Measurements from ENCODE around the gene SLU7.

Gene SLU7

DNA sequence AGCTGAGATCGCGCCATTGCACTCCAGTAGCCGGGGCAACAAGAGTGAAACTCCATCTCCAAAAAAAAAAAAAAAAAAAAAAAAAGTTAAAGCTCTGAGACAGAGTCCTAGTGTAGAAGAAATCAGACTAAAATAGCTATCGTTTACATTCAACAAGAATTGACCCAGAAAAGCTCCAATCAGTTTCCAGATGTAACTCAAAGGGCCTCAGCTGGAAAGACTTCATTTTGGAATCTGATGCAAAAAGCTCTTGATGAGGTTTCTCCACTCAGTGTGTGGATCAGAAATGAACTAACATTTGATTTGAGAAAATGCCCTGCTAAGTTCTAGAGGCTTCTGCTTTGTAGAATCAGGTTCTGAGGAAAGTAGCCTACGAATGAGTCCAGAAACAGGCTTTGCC is 41.2 kb downstream of the SLU7 start:
- Histone ChIP-seq H3K4me2 (ENCODE audit: low read length) (no peak overlapping the region), H3K9me3 (ENCODE audit: control insufficient read depth, insufficient read depth, low read length) (no peaks in the 10 kb centered on the region), H3K79me2 (ENCODE audit: control insufficient read depth, low read length) (no peaks in the 10 kb centered on the region), H3F3A (ENCODE audit: control insufficient read depth, insufficient read depth) (no peaks in the 10 kb centered on the region), H3K4me1 (ENCODE audit: control insufficient read depth, low read length) (peaks cover 27% of the 10 kb centered on the region), H3K27me3 (ENCODE audit: control insufficient read depth, low read length) (peaks cover 16% of the 10 kb centered on the region), H3K9me2 (replicated peaks; ENCODE audit: control insufficient read depth, low read length) (no peaks in the 10 kb centered on the region), H3K36me3 (ENCODE audit: control insufficient read depth, low read length) (no peaks in the 10 kb centered on the region), H3K27ac (ENCODE audit: low read depth, low read length) (no peak overlapping the region), H4K20me1 (ENCODE audit: control insufficient read depth, insufficient read depth, low read depth, low read length) (no peaks in the 10 kb centered on the region), H3K4me3 (ENCODE audit: low read length) (no peak overlapping the region)
- TF ChIP-seq EZH2phosphoT487 (IDR thresholded peaks at IDR 0.05; ENCODE audit: borderline replicate concordance, low read length) = no peak
- TF ChIP-seq, protein P1, sequence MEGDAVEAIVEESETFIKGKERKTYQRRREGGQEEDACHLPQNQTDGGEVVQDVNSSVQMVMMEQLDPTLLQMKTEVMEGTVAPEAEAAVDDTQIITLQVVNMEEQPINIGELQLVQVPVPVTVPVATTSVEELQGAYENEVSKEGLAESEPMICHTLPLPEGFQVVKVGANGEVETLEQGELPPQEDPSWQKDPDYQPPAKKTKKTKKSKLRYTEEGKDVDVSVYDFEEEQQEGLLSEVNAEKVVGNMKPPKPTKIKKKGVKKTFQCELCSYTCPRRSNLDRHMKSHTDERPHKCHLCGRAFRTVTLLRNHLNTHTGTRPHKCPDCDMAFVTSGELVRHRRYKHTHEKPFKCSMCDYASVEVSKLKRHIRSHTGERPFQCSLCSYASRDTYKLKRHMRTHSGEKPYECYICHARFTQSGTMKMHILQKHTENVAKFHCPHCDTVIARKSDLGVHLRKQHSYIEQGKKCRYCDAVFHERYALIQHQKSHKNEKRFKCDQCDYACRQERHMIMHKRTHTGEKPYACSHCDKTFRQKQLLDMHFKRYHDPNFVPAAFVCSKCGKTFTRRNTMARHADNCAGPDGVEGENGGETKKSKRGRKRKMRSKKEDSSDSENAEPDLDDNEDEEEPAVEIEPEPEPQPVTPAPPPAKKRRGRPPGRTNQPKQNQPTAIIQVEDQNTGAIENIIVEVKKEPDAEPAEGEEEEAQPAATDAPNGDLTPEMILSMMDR (IDR thresholded peaks at IDR 0.05; ENCODE audit: low read depth, low read length, poor library complexity, severe bottlenecking) = no peak

DNA sequence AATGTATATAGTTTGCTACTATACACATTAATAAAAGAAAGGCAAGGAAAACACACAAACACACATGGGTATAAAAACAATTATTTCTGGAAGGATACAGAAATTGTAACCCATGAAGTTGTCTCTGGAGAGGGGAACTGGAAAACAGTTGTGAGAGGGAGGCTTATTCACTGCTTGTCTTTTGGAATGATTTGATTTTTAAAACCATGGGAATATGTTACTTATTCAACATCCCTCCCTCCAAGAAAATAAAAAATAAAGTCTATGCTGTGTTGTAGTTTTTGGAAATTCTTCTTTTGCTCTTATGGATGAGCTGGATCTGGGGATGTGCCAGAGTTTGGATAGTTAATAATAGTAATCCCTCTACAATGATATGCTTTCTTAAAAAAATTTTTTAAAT is 42.5 kb downstream of the SLU7 start:
- no peaks in the 10 kb centered on the region for H4K20me1 ChIP-seq (ENCODE audit: control insufficient read depth, insufficient read depth, low read depth, low read length)
- peaks cover 14% of the 10 kb centered on the region for H3K4me1 ChIP-seq (ENCODE audit: control insufficient read depth, low read length)
- H3K27me3 ChIP-seq (ENCODE audit: control insufficient read depth, low read length) = peaks cover 16% of the 10 kb centered on the region
- H3F3A ChIP-seq (ENCODE audit: control insufficient read depth, insufficient read depth) = no peaks in the 10 kb centered on the region
- no peaks in the 10 kb centered on the region for H3K36me3 ChIP-seq (ENCODE audit: control insufficient read depth, low read length)
- no peak overlapping the region for H3K27ac ChIP-seq (ENCODE audit: low read depth, low read length)
- H3K9me2 ChIP-seq (replicated peaks; ENCODE audit: control insufficient read depth, low read length) = no peaks in the 10 kb centered on the region
- no peak overlapping the region for H3K4me2 ChIP-seq (ENCODE audit: low read length)
- no peaks in the 10 kb centered on the region for H3K79me2 ChIP-seq (ENCODE audit: control insufficient read depth, low read length)
- H3K4me3 ChIP-seq (ENCODE audit: low read length) = no peak overlapping the region
- H3K9me3 ChIP-seq (ENCODE audit: control insufficient read depth, insufficient read depth, low read length) = no peaks in the 10 kb centered on the region
- TF ChIP-seq, protein P1 (IDR thresholded peaks at IDR 0.05; ENCODE audit: low read depth, low read length, poor library complexity, severe bottlenecking) = no peak
- TF ChIP-seq EZH2phosphoT487 (IDR thresholded peaks at IDR 0.05; ENCODE audit: borderline replicate concordance, low read length) = no peak

DNA sequence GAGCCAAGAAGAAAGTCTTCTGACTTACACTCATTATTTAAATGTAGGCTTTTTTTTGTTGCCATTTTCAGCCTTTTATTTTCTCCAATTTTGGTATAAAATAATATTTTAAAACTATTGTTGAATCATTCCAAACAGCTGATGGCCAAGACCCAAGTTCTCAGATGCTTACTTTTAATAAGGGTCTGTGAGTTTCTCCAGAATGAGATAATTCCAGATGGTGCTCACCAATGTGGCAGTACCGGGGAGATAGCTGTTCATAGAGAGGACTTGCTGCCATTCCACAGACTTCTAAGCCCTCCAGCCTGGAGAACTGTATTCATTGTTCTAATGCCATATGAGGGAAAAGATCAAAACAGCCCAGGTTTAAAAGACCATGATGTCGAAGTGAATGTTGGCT is 43.2 kb downstream of the SLU7 start:
- peaks cover 12% of the 10 kb centered on the region for H3K4me1 ChIP-seq (ENCODE audit: control insufficient read depth, low read length)
- H3K79me2 ChIP-seq (ENCODE audit: control insufficient read depth, low read length) = no peaks in the 10 kb centered on the region
- TF ChIP-seq EZH2phosphoT487 (IDR thresholded peaks at IDR 0.05; ENCODE audit: borderline replicate concordance, low read length) = no peak
- TF ChIP-seq, protein P1 (IDR thresholded peaks at IDR 0.05; ENCODE audit: low read depth, low read length, poor library complexity, severe bottlenecking) = no peak
- no peaks in the 10 kb centered on the region for H3K9me2 ChIP-seq (replicated peaks; ENCODE audit: control insufficient read depth, low read length)
- no peaks in the 10 kb centered on the region for H3F3A ChIP-seq (ENCODE audit: control insufficient read depth, insufficient read depth)
- no peaks in the 10 kb centered on the region for H4K20me1 ChIP-seq (ENCODE audit: control insufficient read depth, insufficient read depth, low read depth, low read length)
- H3K27ac ChIP-seq (ENCODE audit: low read depth, low read length) = no peak overlapping the region
- no peaks in the 10 kb centered on the region for H3K9me3 ChIP-seq (ENCODE audit: control insufficient read depth, insufficient read depth, low read length)
- no peaks in the 10 kb centered on the region for H3K36me3 ChIP-seq (ENCODE audit: control insufficient read depth, low read length)
- no peak overlapping the region for H3K4me2 ChIP-seq (ENCODE audit: low read length)
- H3K4me3 ChIP-seq (ENCODE audit: low read length) = no peak overlapping the region
- H3K27me3 ChIP-seq (ENCODE audit: control insufficient read depth, low read length) = peaks cover 19% of the 10 kb centered on the region

DNA sequence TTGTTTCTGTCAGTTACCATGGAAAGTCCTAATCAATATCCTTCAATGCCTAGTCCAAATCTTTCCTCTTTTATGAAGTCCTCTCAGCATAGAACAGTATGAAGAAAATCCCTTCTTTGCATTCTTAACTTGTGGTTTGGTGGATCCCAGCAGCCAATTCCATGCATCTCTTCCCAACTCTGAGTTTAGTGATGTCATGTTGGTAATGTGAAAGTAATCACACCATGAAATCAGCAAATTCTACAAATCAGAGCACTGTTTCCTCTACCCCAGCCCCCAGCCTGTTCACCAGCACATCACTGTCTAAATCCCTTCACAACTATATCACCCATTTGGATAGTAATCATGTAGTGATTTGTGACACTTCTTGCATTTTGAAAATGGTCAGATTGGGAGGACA is 43.7 kb downstream of the SLU7 start:
- H3K79me2 ChIP-seq (ENCODE audit: control insufficient read depth, low read length) = no peaks in the 10 kb centered on the region
- H3K9me2 ChIP-seq (replicated peaks; ENCODE audit: control insufficient read depth, low read length) = no peaks in the 10 kb centered on the region
- no peaks in the 10 kb centered on the region for H3K36me3 ChIP-seq (ENCODE audit: control insufficient read depth, low read length)
- H3K4me1 ChIP-seq (ENCODE audit: control insufficient read depth, low read length) = peaks cover 10% of the 10 kb centered on the region
- no peaks in the 10 kb centered on the region for H4K20me1 ChIP-seq (ENCODE audit: control insufficient read depth, insufficient read depth, low read depth, low read length)
- H3K9me3 ChIP-seq (ENCODE audit: control insufficient read depth, insufficient read depth, low read length) = no peaks in the 10 kb centered on the region
- H3F3A ChIP-seq (ENCODE audit: control insufficient read depth, insufficient read depth) = no peaks in the 10 kb centered on the region
- H3K27me3 ChIP-seq (ENCODE audit: control insufficient read depth, low read length) = peaks cover 19% of the 10 kb centered on the region
- TF ChIP-seq, protein P1 (IDR thresholded peaks at IDR 0.05; ENCODE audit: low read depth, low read length, poor library complexity, severe bottlenecking) = no peak
- TF ChIP-seq EZH2phosphoT487 (IDR thresholded peaks at IDR 0.05; ENCODE audit: borderline replicate concordance, low read length) = no peak
- no peak overlapping the region for H3K4me2 ChIP-seq (ENCODE audit: low read length)
- no peak overlapping the region for H3K4me3 ChIP-seq (ENCODE audit: low read length)
- no peak overlapping the region for H3K27ac ChIP-seq (ENCODE audit: low read depth, low read length)

All from DOHH2 (cell line).